Measurements from ENCODE around the gene BTBD10. TPM values are rescaled to one million over a fixed set of nuclear protein-coding genes. Genes with fewer than 3 reads are reported as not detected.

The BTBD10 gene
- total RNA-seq, 4 donors from 2014 or later = 22.3 to 29.1 (median 25.7) TPM

DNA sequence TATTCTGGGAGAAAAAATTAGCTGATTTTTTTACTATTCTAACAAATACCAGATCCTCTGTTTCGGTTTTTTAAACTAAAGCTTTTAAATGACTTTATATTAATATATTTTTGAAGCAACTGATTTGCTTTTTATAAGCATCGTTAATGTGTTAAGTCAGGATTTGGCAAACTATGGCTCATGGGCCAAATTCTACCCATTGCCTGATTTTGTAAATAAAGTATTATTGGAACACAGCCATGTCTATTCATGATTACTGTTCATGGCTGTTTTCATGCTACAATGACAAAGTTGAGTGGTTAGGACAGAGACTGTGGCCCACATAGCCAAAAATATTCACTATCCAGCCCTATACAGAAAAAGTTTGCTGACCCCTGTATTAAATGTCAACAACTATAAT, 29.6 kb downstream of the BTBD10 start:
- H3K27ac ChIP-seq = no peak overlapping the region

DNA sequence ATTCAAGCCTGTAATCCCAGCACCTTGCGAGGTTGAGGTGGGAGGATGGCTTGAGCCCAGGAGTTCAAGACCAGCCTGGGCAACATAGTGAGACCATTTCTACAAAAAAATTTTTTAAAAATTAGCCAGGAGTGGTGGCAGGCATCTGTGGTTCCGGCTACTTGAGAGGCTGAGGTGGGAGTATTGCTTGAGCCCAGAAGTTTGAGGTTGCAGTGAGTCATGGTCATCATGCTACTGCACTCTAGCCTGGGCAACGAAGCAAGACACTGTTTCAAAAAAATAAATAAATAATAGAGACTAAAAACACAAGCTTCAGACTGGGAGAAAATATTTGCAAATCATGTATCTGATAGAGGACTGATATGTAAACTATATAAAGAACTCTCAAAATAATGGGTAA, 33.2 kb downstream of the BTBD10 start:
- 97% methylated on average over 3 of the region's 3 CpGs for WGBS
- Histone ChIP-seq H3K27me3 (no peaks in the 10 kb centered on the region), H3K4me3 (no peak overlapping the region), H3K36me3 (no peaks in the 10 kb centered on the region), H3K4me1 (no peaks in the 10 kb centered on the region), H3K27ac (no peak overlapping the region), H3K9me3 (peaks cover 4% of the 10 kb centered on the region)
- no peak for DNase-seq (ENCODE audit: low spot score in 2 of 2)
- TF ChIP-seq, protein P1, sequence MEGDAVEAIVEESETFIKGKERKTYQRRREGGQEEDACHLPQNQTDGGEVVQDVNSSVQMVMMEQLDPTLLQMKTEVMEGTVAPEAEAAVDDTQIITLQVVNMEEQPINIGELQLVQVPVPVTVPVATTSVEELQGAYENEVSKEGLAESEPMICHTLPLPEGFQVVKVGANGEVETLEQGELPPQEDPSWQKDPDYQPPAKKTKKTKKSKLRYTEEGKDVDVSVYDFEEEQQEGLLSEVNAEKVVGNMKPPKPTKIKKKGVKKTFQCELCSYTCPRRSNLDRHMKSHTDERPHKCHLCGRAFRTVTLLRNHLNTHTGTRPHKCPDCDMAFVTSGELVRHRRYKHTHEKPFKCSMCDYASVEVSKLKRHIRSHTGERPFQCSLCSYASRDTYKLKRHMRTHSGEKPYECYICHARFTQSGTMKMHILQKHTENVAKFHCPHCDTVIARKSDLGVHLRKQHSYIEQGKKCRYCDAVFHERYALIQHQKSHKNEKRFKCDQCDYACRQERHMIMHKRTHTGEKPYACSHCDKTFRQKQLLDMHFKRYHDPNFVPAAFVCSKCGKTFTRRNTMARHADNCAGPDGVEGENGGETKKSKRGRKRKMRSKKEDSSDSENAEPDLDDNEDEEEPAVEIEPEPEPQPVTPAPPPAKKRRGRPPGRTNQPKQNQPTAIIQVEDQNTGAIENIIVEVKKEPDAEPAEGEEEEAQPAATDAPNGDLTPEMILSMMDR (IDR thresholded peaks at IDR 0.05) = no peak
- TF ChIP-seq POLR2A (IDR thresholded peaks at IDR 0.05) (no peak), EP300 (IDR thresholded peaks at IDR 0.05) (no peak), POLR2AphosphoS5 (IDR thresholded peaks at IDR 0.05) (no peak)

More for the DNA sequence above, 29.6 kb downstream of the BTBD10 start:
- Histone ChIP-seq H3K4me3 (no peak overlapping the region), H3K27me3 (no peaks in the 10 kb centered on the region), H3K36me3 (no peaks in the 10 kb centered on the region), H3K9me3 (peaks cover 4% of the 10 kb centered on the region), H3K4me1 (no peaks in the 10 kb centered on the region)
- WGBS = 90% methylated on average over 2 of the region's 2 CpGs
- no peak for DNase-seq (ENCODE audit: low spot score in 2 of 2)
- TF ChIP-seq POLR2A (IDR thresholded peaks at IDR 0.05) = no peak
- TF ChIP-seq EP300 (IDR thresholded peaks at IDR 0.05) = no peak
- TF ChIP-seq, protein P1 (IDR thresholded peaks at IDR 0.05) = no peak

DNA sequence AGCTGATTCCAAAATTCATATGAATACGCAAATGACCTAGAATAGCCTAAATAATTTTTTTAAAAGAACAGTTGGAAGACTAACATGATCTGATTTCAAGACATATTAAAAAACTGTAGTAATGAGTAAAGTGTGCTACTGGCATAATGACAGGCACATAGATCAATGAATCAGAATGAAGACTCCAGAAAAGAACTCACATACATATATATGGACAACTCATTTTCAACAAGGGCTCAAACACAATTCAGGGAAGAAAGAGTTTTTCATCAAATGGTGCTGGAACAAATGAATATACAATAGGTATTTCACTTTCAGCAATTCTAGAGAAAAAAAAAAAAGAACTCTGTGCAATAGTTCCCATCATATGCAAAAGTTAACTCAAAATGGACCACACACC, 33.7 kb downstream of the BTBD10 start:
- TF ChIP-seq, protein P1 (IDR thresholded peaks at IDR 0.05) = no peak
- TF ChIP-seq EP300 (IDR thresholded peaks at IDR 0.05) (no peak), POLR2AphosphoS5 (IDR thresholded peaks at IDR 0.05) (no peak), POLR2A (IDR thresholded peaks at IDR 0.05) (no peak)
- 45% methylated on average over 1 of the region's 1 CpG for WGBS

DNA sequence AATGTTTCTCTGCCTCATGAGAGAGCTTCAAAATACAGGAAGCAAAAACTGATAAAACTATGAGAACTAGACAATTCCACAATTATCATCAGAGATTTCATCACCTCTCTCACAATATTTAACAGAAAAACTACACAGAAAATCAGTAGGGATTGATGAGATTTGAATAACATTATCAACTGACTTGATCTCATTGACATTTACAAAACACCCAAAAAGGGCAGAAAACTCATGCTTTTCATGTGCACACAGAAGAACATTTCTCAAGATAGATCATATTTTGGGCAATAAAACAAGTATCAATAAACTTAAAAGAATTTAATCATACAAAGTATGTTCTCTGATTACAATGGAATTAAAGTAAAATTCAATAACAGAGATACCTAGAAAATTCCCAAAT, 35.6 kb downstream of the BTBD10 start:
- H3K27me3 ChIP-seq = no peaks in the 10 kb centered on the region
- H3K36me3 ChIP-seq = no peaks in the 10 kb centered on the region
- no peak for DNase-seq (ENCODE audit: low spot score in 2 of 2)
- no peak for TF ChIP-seq POLR2AphosphoS5 (IDR thresholded peaks at IDR 0.05)
- no peak for TF ChIP-seq EP300 (IDR thresholded peaks at IDR 0.05)
- no peak for TF ChIP-seq POLR2A (IDR thresholded peaks at IDR 0.05)
- TF ChIP-seq, protein P1 (IDR thresholded peaks at IDR 0.05) = no peak
- H3K4me1 ChIP-seq = no peaks in the 10 kb centered on the region
- H3K4me3 ChIP-seq = no peak overlapping the region
- H3K9me3 ChIP-seq = peaks cover 4% of the 10 kb centered on the region
- H3K27ac ChIP-seq = no peak overlapping the region

More for the DNA sequence above, 33.7 kb downstream of the BTBD10 start:
- H3K36me3 ChIP-seq = no peaks in the 10 kb centered on the region
- no peak for DNase-seq (ENCODE audit: low spot score in 2 of 2)
- peaks cover 4% of the 10 kb centered on the region for H3K9me3 ChIP-seq
- H3K27ac ChIP-seq = no peak overlapping the region
- H3K4me3 ChIP-seq = no peak overlapping the region
- H3K4me1 ChIP-seq = no peaks in the 10 kb centered on the region
- no peaks in the 10 kb centered on the region for H3K27me3 ChIP-seq

DNA sequence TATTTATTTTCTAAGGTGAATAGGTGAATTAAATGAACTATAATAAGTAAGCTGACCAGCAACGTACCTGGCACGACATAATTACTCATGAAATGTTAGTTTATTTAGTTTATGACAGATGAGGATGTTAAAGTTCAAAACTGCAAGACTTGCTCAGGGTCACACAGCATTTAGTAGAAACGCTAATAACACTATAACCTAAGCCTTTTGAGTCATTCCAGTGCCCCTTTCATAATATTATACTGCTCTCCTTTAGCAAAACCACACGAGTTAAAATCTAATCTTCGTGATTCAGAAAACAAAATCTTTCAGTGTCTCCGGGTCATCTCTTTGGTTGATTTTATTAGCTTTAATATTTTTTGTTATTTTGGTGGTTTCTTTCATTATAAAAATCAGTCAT, 39.6 kb downstream of the BTBD10 start:
- H3K9me3 ChIP-seq = no peaks in the 10 kb centered on the region
- H3K4me3 ChIP-seq = no peak overlapping the region

More for the DNA sequence above, 39.6 kb downstream of the BTBD10 start:
- peaks cover 6% of the 10 kb centered on the region for H3K36me3 ChIP-seq
- 89% methylated on average over 6 of the region's 6 CpGs for WGBS
- TF ChIP-seq EP300 (IDR thresholded peaks at IDR 0.05) = no peak
- TF ChIP-seq POLR2AphosphoS5 (IDR thresholded peaks at IDR 0.05) = no peak
- TF ChIP-seq POLR2A (IDR thresholded peaks at IDR 0.05) = no peak
- TF ChIP-seq, protein P1 (IDR thresholded peaks at IDR 0.05) = no peak
- no peaks in the 10 kb centered on the region for H3K4me1 ChIP-seq
- no peak overlapping the region for H3K27ac ChIP-seq
- DNase-seq (ENCODE audit: low spot score in 2 of 2) = no peak
- no peaks in the 10 kb centered on the region for H3K27me3 ChIP-seq

Data from suprapubic skin (tissue), 4 donors.